ENCODE data around the gene RCCD1.
"Not testable (repeated sequence)": the region's sequence is repeated elsewhere in the genome, so short reads cannot be mapped to it uniquely, and the experiment has no call there.

DNA sequence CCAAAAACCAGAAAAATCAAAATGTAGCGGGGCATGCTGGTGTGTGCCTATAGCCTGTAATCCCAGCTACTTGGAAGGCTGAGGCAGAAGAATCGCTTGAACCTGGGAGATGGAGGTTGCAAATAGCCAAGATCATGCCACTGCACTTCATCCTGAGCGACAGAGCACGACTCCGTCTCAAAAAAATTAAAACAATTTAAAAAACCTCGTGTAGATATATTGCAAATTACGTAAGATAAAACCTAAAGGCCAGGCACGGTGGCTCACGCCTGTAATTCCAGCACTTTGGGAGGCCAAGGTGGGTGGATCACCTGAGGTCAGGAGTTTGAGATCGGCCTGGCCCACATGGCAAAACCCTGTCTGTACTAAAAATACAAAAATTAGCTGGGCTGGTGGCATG lies 27.9 kb upstream of the RCCD1 start:
- TF ChIP-seq, protein P1, sequence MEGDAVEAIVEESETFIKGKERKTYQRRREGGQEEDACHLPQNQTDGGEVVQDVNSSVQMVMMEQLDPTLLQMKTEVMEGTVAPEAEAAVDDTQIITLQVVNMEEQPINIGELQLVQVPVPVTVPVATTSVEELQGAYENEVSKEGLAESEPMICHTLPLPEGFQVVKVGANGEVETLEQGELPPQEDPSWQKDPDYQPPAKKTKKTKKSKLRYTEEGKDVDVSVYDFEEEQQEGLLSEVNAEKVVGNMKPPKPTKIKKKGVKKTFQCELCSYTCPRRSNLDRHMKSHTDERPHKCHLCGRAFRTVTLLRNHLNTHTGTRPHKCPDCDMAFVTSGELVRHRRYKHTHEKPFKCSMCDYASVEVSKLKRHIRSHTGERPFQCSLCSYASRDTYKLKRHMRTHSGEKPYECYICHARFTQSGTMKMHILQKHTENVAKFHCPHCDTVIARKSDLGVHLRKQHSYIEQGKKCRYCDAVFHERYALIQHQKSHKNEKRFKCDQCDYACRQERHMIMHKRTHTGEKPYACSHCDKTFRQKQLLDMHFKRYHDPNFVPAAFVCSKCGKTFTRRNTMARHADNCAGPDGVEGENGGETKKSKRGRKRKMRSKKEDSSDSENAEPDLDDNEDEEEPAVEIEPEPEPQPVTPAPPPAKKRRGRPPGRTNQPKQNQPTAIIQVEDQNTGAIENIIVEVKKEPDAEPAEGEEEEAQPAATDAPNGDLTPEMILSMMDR (IDR thresholded peaks at IDR 0.05): not testable (repeated sequence)
- not testable (repeated sequence) for TF ChIP-seq POLR2A (IDR thresholded peaks at IDR 0.05)
